K562 (cell line): ENCODE measurements around the gene S100A10.

Experiments used
- CCAR2 ChIP-seq: fragments of 200-400 bp; formaldehyde crosslinking; IDR thresholded peaks from 2 replicates; pipeline ENCODE4 v1.6.1; 2017; ENCODE audit warnings: mild to moderate bottlenecking, low read depth, low read length
- EP400 ChIP-seq: fragments of 450-650 bp; IDR thresholded peaks from 2 replicates; pipeline ENCODE4 v1.6.1; 2017; ENCODE audit warnings: antibody characterized with exemption, mild to moderate bottlenecking, moderate library complexity
- EZH2 ChIP-seq: IDR thresholded peaks from 2 replicates; pipeline ENCODE4 v1.6.1; 2012; ENCODE audit warnings: low read depth, mild to moderate bottlenecking, inconsistent platforms, low read length, borderline replicate concordance
- GABPA ChIP-seq: fragments of 200-800 bp; sonication (Bioruptor generic); conservative IDR thresholded peaks from 2 replicates; pipeline ENCODE4 v1.6.1; 2016; ENCODE audit warnings: low read depth, missing genetic modification characterization, missing compliant biosample characterization
- KAT7 ChIP-seq: sonication (generic); formaldehyde crosslinking; IDR thresholded peaks from 2 replicates; pipeline ENCODE4 v1.8.0; 2022; ENCODE audit warnings: missing genetic modification reagents, mild to moderate bottlenecking, borderline replicate concordance
- NFYB ChIP-seq: IDR thresholded peaks from 2 replicates; pipeline ENCODE4 v1.6.1; 2011; ENCODE audit warnings: mild to moderate bottlenecking, moderate library complexity; ENCODE audit not compliant: insufficient read length; ENCODE audit errors: extremely low read depth
- PHF20 ChIP-seq: fragments of 450-650 bp; IDR thresholded peaks from 2 replicates; pipeline ENCODE4 v1.6.1; 2018; ENCODE audit not compliant: partially characterized antibody
- POU5F1 ChIP-seq: fragments of 150-350 bp; IDR thresholded peaks from 2 replicates; pipeline ENCODE4 v1.6.1; 2014; ENCODE audit warnings: borderline replicate concordance, low read length, low read depth, mild to moderate bottlenecking; ENCODE audit not compliant: partially characterized antibody
- SETDB1 ChIP-seq: IDR thresholded peaks from one replicate; pipeline ENCODE4 v1.6.1; 2012; ENCODE audit warnings: low read length, control low read depth, inconsistent platforms
- SPI1 ChIP-seq: IDR thresholded peaks from 2 replicates; pipeline ENCODE4 v1.6.1; 2011; ENCODE audit warnings: low read depth, low read length, control low read depth, borderline replicate concordance
- SREBF1 ChIP-seq: fragments of 150-350 bp; IDR thresholded peaks from 2 replicates; pipeline ENCODE4 v1.6.1; 2014; ENCODE audit warnings: antibody characterized with exemption, low read depth, low read length, borderline replicate concordance
- ZNF3 ChIP-seq: fragments of 250-450 bp; sonication (Bioruptor Pico); IDR thresholded peaks from 2 replicates; pipeline ENCODE4 v1.5.0; 2021; ENCODE audit warnings: mild to moderate bottlenecking, moderate library complexity
- TF ChIP-seq, protein P1 (sequence below), 3 experiments: IDR thresholded peaks in 2 of 3; conservative IDR thresholded peaks in 1 of 3; 2 replicates each; pipeline ENCODE4 v1.5.1; 2011 to 2012; ENCODE audit warnings: low read length in 3 of 3, mild to moderate bottlenecking in 3 of 3, control low read depth in 2 of 3, improper control_type of control experiment in 1 of 3, inconsistent platforms in 1 of 3, low read depth in 1 of 3, mixed read lengths in 1 of 3, moderate library complexity in 1 of 3; ENCODE audit not compliant: insufficient read depth in 2 of 3
- TF ChIP-seq, protein P2 (sequence below): sonication (generic); formaldehyde crosslinking; IDR thresholded peaks from 2 replicates; pipeline ENCODE4 v1.8.0; 2023; ENCODE audit warnings: mild to moderate bottlenecking, missing genetic modification reagents

DNA sequence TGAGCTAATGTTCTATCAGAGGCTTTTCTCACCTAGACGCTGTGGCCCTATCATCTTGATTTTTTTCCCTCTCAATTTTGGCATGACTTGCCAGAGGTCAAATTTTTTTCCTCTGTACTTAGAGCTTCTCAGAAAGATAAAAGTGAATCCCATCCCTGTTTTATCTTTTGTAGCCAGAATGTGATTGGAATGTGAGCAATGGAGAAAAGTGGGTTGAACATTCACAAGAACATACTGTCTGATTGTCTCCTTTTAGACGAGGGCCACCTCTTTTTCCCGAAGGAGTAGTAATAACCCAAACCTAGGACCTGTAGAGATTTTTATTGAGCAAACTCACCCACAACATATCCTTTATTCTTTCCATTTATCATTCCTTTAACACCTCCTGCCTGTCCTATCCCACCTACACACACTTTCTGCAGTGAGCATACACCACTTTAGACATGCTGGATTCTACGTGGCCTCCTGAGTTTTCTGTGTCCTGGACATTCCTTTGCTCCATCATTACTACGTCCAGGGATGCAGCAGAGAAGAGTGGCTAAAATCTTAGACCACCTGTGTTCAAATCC, 15.9 kb downstream of the S100A10 start:
- TF ChIP-seq NFYB (no peak), SETDB1 (no peak), EZH2 (no peak), EP400 (no peak), PHF20 (no peak), CCAR2 (no peak), SPI1 (no peak), GABPA (tag) (no peak), ZNF3 (no peak), SREBF1 (no peak), POU5F1 (no peak), KAT7 (CRISPR knock-in tag) (no peak)
- TF ChIP-seq, protein P1, sequence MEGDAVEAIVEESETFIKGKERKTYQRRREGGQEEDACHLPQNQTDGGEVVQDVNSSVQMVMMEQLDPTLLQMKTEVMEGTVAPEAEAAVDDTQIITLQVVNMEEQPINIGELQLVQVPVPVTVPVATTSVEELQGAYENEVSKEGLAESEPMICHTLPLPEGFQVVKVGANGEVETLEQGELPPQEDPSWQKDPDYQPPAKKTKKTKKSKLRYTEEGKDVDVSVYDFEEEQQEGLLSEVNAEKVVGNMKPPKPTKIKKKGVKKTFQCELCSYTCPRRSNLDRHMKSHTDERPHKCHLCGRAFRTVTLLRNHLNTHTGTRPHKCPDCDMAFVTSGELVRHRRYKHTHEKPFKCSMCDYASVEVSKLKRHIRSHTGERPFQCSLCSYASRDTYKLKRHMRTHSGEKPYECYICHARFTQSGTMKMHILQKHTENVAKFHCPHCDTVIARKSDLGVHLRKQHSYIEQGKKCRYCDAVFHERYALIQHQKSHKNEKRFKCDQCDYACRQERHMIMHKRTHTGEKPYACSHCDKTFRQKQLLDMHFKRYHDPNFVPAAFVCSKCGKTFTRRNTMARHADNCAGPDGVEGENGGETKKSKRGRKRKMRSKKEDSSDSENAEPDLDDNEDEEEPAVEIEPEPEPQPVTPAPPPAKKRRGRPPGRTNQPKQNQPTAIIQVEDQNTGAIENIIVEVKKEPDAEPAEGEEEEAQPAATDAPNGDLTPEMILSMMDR (IDR thresholded peaks at IDR 0.05 in 2 of 3, conservative IDR thresholded peaks at IDR 0.05 in 1 of 3; ENCODE audit: insufficient read depth in 2 of 3, low read depth in 1 of 3, low read length in 3 of 3) = no peak
- TF ChIP-seq, protein P2, sequence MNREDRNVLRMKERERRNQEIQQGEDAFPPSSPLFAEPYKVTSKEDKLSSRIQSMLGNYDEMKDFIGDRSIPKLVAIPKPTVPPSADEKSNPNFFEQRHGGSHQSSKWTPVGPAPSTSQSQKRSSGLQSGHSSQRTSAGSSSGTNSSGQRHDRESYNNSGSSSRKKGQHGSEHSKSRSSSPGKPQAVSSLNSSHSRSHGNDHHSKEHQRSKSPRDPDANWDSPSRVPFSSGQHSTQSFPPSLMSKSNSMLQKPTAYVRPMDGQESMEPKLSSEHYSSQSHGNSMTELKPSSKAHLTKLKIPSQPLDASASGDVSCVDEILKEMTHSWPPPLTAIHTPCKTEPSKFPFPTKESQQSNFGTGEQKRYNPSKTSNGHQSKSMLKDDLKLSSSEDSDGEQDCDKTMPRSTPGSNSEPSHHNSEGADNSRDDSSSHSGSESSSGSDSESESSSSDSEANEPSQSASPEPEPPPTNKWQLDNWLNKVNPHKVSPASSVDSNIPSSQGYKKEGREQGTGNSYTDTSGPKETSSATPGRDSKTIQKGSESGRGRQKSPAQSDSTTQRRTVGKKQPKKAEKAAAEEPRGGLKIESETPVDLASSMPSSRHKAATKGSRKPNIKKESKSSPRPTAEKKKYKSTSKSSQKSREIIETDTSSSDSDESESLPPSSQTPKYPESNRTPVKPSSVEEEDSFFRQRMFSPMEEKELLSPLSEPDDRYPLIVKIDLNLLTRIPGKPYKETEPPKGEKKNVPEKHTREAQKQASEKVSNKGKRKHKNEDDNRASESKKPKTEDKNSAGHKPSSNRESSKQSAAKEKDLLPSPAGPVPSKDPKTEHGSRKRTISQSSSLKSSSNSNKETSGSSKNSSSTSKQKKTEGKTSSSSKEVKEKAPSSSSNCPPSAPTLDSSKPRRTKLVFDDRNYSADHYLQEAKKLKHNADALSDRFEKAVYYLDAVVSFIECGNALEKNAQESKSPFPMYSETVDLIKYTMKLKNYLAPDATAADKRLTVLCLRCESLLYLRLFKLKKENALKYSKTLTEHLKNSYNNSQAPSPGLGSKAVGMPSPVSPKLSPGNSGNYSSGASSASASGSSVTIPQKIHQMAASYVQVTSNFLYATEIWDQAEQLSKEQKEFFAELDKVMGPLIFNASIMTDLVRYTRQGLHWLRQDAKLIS (CRISPR knock-in tag) = no peak
